Measurements from ENCODE around the gene FADS6.

FADS6 gene

GRCh38 chr17:74830861-74831260 lies 62.6 kb downstream of the FADS6 start:
- no peak for DNase-seq (ENCODE audit: low spot score)

- DNase-seq (ENCODE audit: low spot score), result no peak
Observed at GRCh38 chr17:74827800-74828199, 65.6 kb downstream of the FADS6 start.
